Heart right ventricle (tissue), 12 donors: ENCODE results near the gene IRAK3. TPM values are rescaled to one million over a fixed set of nuclear protein-coding genes. Genes with fewer than 3 reads are reported as not detected.

Experiments used
- polyA plus RNA-seq, 2 donors: library from polyadenylated mRNA; stranded (reverse); fragments of 200-250 nt; gene quantifications; one replicate each; pipeline ENCODE4 v1.2.3, GENCODE V29; 2013
- total RNA-seq, 10 donors: library from RNA; stranded (reverse); fragmentation: NEBNext Ultra II Directional in 3 of 10; extraction: Animal tissue kit (Norgen Biotek cat#: 25700) in 3 of 10; gene quantifications; one replicate each; pipeline versions ENCODE4 v1.2.1 to v1.2.4, GENCODE V29; 2021 to 2023
- donor health status: ischemic (EF 13 %, LVEDD 7.1; RV severe dilation, severe dysfunction).
- donor health status: healthy with polysubstance abuse.
- donor health status: DM: no; HTN: yes; CAD: no.
- donor health status: DM: no; HTN: no; CAD: no.
- donor health status: ischemic (EF 25% LVEDD 6.9; RV normal size, moderate dysfunction).
- donor health status: ischemic (EF 25% LVEDD 5.7; RV mildly dilated, moderate dysfunction).
- donor health status: healthy.
- donor health status: nonischemic (EF 11% LVEDD 7.7; RV severe dilation, severe dysfunction).
- donor health status: DM: yes; HTN: yes; CAD: no.
- donor health status: PGD.
- donor health status: ischemic (EF 29% LVEDD 5.4; RV normal size, mild dysfunction).
- donor health status: nonischemic (EF 23%, LVEDD 6.1; RV moderate dilation, normal function).

The IRAK3 gene
- total and polyA plus RNA-seq, 12 donors, result 2.8 to 9.3 (median 4.3) TPM

Other genes with a start within 250 kb of the IRAK3 start
- gene LLPH, start 58.5 kb upstream of the IRAK3 start, total RNA-seq, result 10 to 100 TPM; 16.1 to 23.2 (median 18.9) TPM
- 10 to 100 TPM in 1 of 2 donors, 1 to 10 TPM in 1; 9.7 to 35.9 TPM for gene LLPH, start 58.5 kb upstream of the IRAK3 start, polyA plus RNA-seq
- 10 to 100 TPM; 54.8 to 79.3 (median 66.0) TPM for gene TMBIM4, start 19.2 kb upstream of the IRAK3 start, total RNA-seq
- gene TMBIM4, start 19.2 kb upstream of the IRAK3 start, polyA plus RNA-seq, result 100 to 1,000 TPM in 1 of 2 donors, 10 to 100 TPM in 1; 96.2 to 126 TPM
- 1 to 10 TPM in 5 of 10 donors, under 1 TPM in 5; 0.47 to 3.6 (median 1.2) TPM for gene HELB, start 113.3 kb downstream of the IRAK3 start, total RNA-seq
- gene HELB, start 113.3 kb downstream of the IRAK3 start, polyA plus RNA-seq, result under 1 TPM; 0.16 to 0.59 TPM